Measurements from ENCODE around the gene MTHFS.

The MTHFS gene

DNA sequence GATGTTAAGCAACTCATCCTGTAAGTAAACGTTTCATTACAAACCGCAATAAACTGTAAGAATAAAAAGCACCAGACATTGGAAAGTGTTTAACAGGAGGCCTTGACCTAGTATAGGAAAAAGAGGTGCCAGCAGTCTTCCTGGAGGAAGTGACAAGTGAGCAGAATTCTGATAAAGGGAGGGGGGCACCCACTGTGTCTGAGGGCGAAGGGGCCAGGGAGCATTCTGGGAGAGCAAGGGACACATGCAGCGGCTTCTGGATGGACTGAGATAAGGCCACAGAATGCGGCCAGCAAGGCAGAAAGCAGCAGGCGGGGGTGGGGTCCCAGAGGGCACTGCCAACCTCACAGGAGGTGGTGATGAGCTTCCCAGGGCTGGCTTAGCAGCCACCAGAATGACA lies 80.2 kb downstream of the MTHFS start:
- no peak for DNase-seq (ENCODE audit: low read depth, low spot score)

GRCh38 chr15:79815468-79815867 lies 81.3 kb downstream of the MTHFS start:
- no peak for DNase-seq (ENCODE audit: low read depth, low spot score)

- DNase-seq (ENCODE audit: low read depth, low spot score), result no peak
These were observed 84.3 kb downstream of the MTHFS start for GRCh38 chr15:79812541-79812940.

GRCh38 chr15:79811406-79812405 lies 85.1 kb downstream of the MTHFS start:
- DNase-seq (ENCODE audit: low read depth, low spot score), result no peak

GRCh38 chr15:79804838-79805237 lies 92.0 kb downstream of the MTHFS start:
- no peak for DNase-seq (ENCODE audit: low read depth, low spot score)

DNA sequence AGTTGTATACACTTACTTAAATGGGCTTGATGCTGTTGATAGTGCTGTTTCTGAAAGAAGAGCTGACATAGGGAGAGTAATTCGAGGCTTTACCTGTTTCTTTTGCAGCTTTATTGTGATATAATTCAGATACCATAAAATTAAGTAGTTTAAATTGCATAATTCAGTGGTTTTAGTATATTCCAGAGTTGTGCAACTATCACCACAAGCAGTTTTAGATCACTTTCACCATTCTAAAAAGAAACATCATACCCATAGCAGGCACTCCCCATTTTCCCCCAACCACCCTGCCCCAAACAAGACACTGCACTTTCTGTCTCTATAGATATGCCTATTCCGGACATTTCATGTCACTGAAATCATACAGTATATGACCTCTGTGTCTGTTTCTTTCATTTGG lies 98.5 kb downstream of the MTHFS start:
- DNase-seq (ENCODE audit: low read depth, low spot score), result no peak

Measured in ELF-1 (cell line).